Neural cell (in vitro differentiated cells): ENCODE data around the gene RBM14.

Source experiments
- CTCF ChIP-seq: fragments of 450-650 bp; IDR thresholded peaks from 2 replicates; pipeline ENCODE4 v1.5.1; 2014; ENCODE audit warnings: antibody characterized with exemption, mild to moderate bottlenecking, moderate library complexity; ENCODE audit not compliant: poor library complexity, severe bottlenecking
- EP300 ChIP-seq: fragments of 450-650 bp; conservative IDR thresholded peaks from 2 replicates; pipeline ENCODE4 v1.6.1; 2014; ENCODE audit warnings: antibody characterized with exemption, mild to moderate bottlenecking, moderate library complexity; ENCODE audit not compliant: poor library complexity, severe bottlenecking
- EZH2 ChIP-seq: fragments of 200-600, 300-800 bp; shearing (Covaris generic), sonication (generic); IDR thresholded peaks from 2 replicates; pipeline ENCODE4 v1.6.1; 2014; ENCODE audit warnings: antibody characterized with exemption, low read length, borderline replicate concordance, mild to moderate bottlenecking; ENCODE audit not compliant: insufficient read depth, poor library complexity, severe bottlenecking
- MXI1 ChIP-seq: fragments of 450-650 bp; conservative IDR thresholded peaks from 2 replicates; pipeline ENCODE4 v1.6.1; 2014; ENCODE audit warnings: antibody characterized with exemption, mild to moderate bottlenecking; ENCODE audit not compliant: poor library complexity, severe bottlenecking
- POLR2AphosphoS5 ChIP-seq: IDR thresholded peaks from 2 replicates; pipeline ENCODE4 v1.6.1; 2012
- RAD21 ChIP-seq: fragments of 450-650 bp; conservative IDR thresholded peaks from 2 replicates; pipeline ENCODE4 v1.6.1; 2014; ENCODE audit warnings: antibody characterized with exemption, mild to moderate bottlenecking, moderate library complexity
- SMC3 ChIP-seq: fragments of 450-650 bp; conservative IDR thresholded peaks from 2 replicates; pipeline ENCODE4 v1.6.1; 2014; ENCODE audit warnings: antibody characterized with exemption, mild to moderate bottlenecking, moderate library complexity; ENCODE audit not compliant: poor library complexity
- TAF1 ChIP-seq: IDR thresholded peaks from 2 replicates; pipeline ENCODE4 v1.6.1; 2012; ENCODE audit warnings: low read depth
- TF ChIP-seq, protein P1 (sequence below): IDR thresholded peaks from 2 replicates; pipeline ENCODE4 v1.6.1; 2012; ENCODE audit warnings: borderline replicate concordance

DNA sequence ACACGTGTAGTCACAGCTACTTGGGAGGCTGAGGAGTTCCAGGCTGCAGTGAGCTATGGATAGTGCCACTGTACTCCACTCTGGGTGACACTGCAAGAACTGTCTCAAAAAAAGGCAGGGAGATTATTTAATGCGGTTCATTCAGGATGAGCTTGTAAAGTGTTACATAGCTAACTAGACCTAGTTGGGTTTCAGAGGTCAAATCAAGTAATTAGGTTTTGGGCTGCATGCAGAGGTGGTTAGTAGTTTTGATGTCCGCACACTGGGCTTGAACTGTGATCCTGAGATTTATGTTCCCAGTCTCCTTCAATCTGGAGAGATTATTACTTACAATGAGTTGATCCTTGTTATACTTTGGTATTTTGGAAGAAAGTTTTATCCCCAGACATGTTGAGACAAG is 20.0 kb downstream of the RBM14 start:
- TF ChIP-seq CTCF, result no peak
- TF ChIP-seq, protein P1, sequence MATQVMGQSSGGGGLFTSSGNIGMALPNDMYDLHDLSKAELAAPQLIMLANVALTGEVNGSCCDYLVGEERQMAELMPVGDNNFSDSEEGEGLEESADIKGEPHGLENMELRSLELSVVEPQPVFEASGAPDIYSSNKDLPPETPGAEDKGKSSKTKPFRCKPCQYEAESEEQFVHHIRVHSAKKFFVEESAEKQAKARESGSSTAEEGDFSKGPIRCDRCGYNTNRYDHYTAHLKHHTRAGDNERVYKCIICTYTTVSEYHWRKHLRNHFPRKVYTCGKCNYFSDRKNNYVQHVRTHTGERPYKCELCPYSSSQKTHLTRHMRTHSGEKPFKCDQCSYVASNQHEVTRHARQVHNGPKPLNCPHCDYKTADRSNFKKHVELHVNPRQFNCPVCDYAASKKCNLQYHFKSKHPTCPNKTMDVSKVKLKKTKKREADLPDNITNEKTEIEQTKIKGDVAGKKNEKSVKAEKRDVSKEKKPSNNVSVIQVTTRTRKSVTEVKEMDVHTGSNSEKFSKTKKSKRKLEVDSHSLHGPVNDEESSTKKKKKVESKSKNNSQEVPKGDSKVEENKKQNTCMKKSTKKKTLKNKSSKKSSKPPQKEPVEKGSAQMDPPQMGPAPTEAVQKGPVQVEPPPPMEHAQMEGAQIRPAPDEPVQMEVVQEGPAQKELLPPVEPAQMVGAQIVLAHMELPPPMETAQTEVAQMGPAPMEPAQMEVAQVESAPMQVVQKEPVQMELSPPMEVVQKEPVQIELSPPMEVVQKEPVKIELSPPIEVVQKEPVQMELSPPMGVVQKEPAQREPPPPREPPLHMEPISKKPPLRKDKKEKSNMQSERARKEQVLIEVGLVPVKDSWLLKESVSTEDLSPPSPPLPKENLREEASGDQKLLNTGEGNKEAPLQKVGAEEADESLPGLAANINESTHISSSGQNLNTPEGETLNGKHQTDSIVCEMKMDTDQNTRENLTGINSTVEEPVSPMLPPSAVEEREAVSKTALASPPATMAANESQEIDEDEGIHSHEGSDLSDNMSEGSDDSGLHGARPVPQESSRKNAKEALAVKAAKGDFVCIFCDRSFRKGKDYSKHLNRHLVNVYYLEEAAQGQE, result no peak
- no peak for TF ChIP-seq EP300
- no peak for TF ChIP-seq RAD21
- TF ChIP-seq TAF1, result no peak
- TF ChIP-seq EZH2, result no peak
- TF ChIP-seq SMC3, result no peak
- TF ChIP-seq POLR2AphosphoS5, result no peak
- no peak for TF ChIP-seq MXI1
